ENCODE measurements around the gene TP53TG5. TPM values are rescaled to one million over a fixed set of nuclear protein-coding genes. Genes with fewer than 3 reads are reported as not detected.
A peak's percentile ranks its signal among the peaks of the same experiment; 100 is the strongest.

TP53TG5 gene
- total and polyA plus RNA-seq, 7 donors: 0.12 to 1.0 (median 0.38) TPM; not detected in 2

DNA sequence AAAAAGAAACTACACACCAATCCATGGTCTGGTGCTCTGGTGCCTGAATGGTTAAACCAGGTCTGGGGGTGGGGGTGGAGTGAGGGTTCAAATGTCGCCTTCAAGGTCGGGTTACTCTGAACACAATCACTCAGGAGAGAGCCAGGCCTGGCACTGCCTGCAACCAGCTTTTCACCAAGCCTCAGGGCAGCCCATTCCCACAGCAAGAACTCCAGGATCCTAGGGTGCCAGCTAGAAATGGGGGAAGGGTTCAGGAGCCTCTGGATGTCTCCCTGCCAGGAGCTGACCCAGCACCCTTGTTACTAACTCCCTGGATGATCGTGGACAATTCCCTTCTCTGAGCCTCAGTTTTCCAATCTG, 36.6 kb downstream of the TP53TG5 start:
- intact Hi-C loops (cut with DNase I): loop anchor here in 1 of 2 donors (10.0 kb wide), 1 partner anchor 1137 kb away; no protein-coding TSS in a partner anchor
- TF ChIP-seq, protein P1, sequence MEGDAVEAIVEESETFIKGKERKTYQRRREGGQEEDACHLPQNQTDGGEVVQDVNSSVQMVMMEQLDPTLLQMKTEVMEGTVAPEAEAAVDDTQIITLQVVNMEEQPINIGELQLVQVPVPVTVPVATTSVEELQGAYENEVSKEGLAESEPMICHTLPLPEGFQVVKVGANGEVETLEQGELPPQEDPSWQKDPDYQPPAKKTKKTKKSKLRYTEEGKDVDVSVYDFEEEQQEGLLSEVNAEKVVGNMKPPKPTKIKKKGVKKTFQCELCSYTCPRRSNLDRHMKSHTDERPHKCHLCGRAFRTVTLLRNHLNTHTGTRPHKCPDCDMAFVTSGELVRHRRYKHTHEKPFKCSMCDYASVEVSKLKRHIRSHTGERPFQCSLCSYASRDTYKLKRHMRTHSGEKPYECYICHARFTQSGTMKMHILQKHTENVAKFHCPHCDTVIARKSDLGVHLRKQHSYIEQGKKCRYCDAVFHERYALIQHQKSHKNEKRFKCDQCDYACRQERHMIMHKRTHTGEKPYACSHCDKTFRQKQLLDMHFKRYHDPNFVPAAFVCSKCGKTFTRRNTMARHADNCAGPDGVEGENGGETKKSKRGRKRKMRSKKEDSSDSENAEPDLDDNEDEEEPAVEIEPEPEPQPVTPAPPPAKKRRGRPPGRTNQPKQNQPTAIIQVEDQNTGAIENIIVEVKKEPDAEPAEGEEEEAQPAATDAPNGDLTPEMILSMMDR (IDR thresholded peaks at IDR 0.05): no peak
- WGBS, 3 donors: 23 to 25% (median 25%) methylated on average over 3 of the region's 3 CpGs
- Histone ChIP-seq H3K4me1 (peaks cover 84% of the 10 kb centered on the region), H3K27ac (peak overlapping the region; percentile 94), H3K9me3 (no peaks in the 10 kb centered on the region), H3K4me3 (peak overlapping the region; percentile 79), H3K36me3 (ENCODE audit: insufficient read depth in 1 of 2, low read depth in 1 of 2) (peaks cover 0 to 13% of the 10 kb centered on the region in 2 donors), H3K27me3 (ENCODE audit: insufficient read depth in 3 of 3, low read length in 2 of 3) (no peaks in the 10 kb centered on the region)
- DNase-seq (no peak), ATAC-seq (no peak)

DNA sequence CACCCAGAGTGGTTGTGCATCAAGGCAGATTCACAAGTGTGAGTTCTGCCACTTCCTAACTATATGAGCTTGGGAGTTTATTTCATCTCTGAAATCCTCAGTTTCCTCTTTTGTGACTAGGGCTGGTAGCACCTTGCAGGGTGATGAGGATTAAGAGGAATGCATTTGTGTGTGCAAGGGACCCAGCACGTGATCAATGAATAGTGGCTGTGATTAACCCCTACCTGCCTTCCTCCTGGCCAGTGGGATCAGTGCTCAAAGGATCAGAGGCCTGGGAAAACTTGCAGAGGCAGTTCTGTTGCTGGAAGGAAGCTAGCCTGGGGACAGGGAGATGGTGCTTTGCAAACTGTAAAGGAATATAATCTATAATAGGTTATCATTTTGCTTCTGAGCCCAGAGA, 37.2 kb downstream of the TP53TG5 start:
- Histone ChIP-seq H3K4me3 (peak overlapping the region; percentile 79), H3K27me3 (ENCODE audit: insufficient read depth in 3 of 3, low read length in 2 of 3) (no peaks in the 10 kb centered on the region), H3K4me1 (peaks cover 83% of the 10 kb centered on the region), H3K9me3 (no peaks in the 10 kb centered on the region), H3K36me3 (ENCODE audit: insufficient read depth in 1 of 2, low read depth in 1 of 2) (peaks cover 0 to 15% of the 10 kb centered on the region in 2 donors), H3K27ac (peak overlapping the region; percentile 94)
- TF ChIP-seq, protein P1 (IDR thresholded peaks at IDR 0.05): no peak
- DNase-seq (no peak), ATAC-seq (no peak)
- 30 to 35% (median 31%) methylated on average over 1 of the region's 1 CpG for WGBS, 3 donors
- intact Hi-C loops (cut with DNase I): loop anchor here in 1 of 2 donors (10.0 kb wide), 1 partner anchor 1136 kb away; no protein-coding TSS in a partner anchor

DNA sequence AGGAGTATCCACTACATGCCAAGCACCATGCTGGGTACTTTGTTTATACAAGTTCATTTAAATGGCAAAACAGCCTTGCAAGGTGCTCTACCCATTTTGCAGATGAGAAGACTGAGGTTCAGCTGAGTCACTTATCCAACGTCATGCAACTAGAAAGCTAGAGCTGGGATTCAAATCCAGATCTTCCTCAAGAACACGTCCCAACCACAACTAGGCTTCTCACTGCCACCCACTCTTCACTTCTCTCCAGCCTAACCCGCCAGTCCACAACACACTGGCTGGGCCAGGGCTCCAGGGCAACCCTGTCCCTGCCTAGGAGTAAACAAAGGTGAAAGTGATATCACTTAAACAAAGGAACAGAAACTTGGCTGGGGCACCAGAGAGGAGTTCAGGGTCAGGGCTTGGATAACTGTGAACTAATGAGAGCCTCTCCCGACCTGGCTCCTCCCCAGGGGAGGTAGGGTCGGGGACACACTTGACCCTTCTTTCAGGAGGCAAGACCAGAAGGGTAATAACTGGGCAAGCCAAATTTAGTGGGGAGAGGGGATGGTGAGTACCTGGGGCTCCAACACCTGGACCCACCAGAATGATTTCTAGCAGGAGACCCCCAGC, 37.8 kb downstream of the TP53TG5 start:
- H3K9me3 ChIP-seq: no peaks in the 10 kb centered on the region
- peak overlapping the region; percentile 94 for H3K27ac ChIP-seq
- TF ChIP-seq, protein P1 (IDR thresholded peaks at IDR 0.05): no peak
- H3K36me3 ChIP-seq (ENCODE audit: insufficient read depth in 1 of 2, low read depth in 1 of 2): peaks cover 0 to 21% of the 10 kb centered on the region in 2 donors
- ATAC-seq (no peak), DNase-seq (no peak)
- intact Hi-C loops (cut with DNase I): loop anchor here in 1 of 2 donors (10.0 kb wide), 1 partner anchor 1136 kb away; no protein-coding TSS in a partner anchor
- no peaks in the 10 kb centered on the region for H3K27me3 ChIP-seq (ENCODE audit: insufficient read depth in 3 of 3, low read length in 2 of 3)
- peak overlapping the region; percentile 79 for H3K4me3 ChIP-seq
- 37 to 49% (median 45%) methylated on average over 5 of the region's 5 CpGs for WGBS, 3 donors
- peaks cover 82% of the 10 kb centered on the region for H3K4me1 ChIP-seq

DNA sequence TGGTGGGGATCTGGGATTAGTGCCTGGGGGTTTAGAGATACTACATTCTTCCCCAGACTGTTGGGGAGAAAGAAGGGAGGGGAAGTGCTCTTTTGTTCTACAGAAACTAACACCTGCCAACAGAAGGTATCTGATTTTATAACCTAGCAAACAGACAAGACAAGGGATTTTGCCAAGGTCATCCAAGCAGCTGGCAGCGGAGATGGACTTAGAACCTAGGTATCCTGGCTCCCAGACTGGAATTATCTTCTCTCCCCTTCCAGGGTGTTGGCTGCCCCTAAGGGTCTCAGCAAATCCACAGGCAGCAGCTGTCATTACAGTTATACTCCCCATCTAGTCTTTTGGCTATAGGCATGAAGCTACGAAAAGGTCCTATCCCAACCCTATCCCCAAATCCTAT, 38.3 kb downstream of the TP53TG5 start:
- peak overlapping the region; percentile 94 for H3K27ac ChIP-seq
- intact Hi-C loops (cut with DNase I): loop anchor here in 1 of 2 donors (10.0 kb wide), 1 partner anchor 1135 kb away; no protein-coding TSS in a partner anchor
- DNase-seq (no peak), ATAC-seq (no peak)
- H3K9me3 ChIP-seq: no peaks in the 10 kb centered on the region
- H3K36me3 ChIP-seq (ENCODE audit: insufficient read depth in 1 of 2, low read depth in 1 of 2): peaks cover 0 to 26% of the 10 kb centered on the region in 2 donors
- peaks cover 79% of the 10 kb centered on the region for H3K4me1 ChIP-seq
- 44 to 71% (median 57%) methylated on average over 2 of the region's 2 CpGs for WGBS, 3 donors
- no peaks in the 10 kb centered on the region for H3K27me3 ChIP-seq (ENCODE audit: insufficient read depth in 3 of 3, low read length in 2 of 3)
- peak overlapping the region; percentile 79 for H3K4me3 ChIP-seq
- TF ChIP-seq, protein P1 (IDR thresholded peaks at IDR 0.05): no peak
